Measurements from ENCODE around the gene LMF1. TPM values are rescaled to one million over a fixed set of nuclear protein-coding genes. Genes with fewer than 3 reads are reported as not detected.

LMF1 gene
- total and polyA plus RNA-seq, 2 of the 13 experiments (the other 11 are each of a cell fraction or from before 2014, with no cell fraction given), result 6.8 to 8.5 TPM

- in situ Hi-C loops (cut with HindIII; ENCODE audit: extremely low pct_ligation_motif_present, low pct_unique_long_range_greater_than_20kb), result no loop called here
- ChIA-PET CTCF (ENCODE audit: low intra/inter-chr PET ratio, low total read pairs) (no interaction called here), POLR2A (no interaction called here)
- no peaks in the 10 kb centered on the region for H3K36me3 ChIP-seq (replicated peaks in 1 of 2; ENCODE audit: control insufficient read depth in 1 of 2, insufficient read depth in 2 of 2, low read length in 2 of 2)
- no peak overlapping the region for H2AFZ ChIP-seq (ENCODE audit: low read length)
- no peak for TF ChIP-seq ZNF329 (CRISPR knock-in tag; IDR thresholded peaks at IDR 0.05; ENCODE audit: low read depth)
- no peak for TF ChIP-seq ETV6 (CRISPR knock-in tag; conservative IDR thresholded peaks at IDR 0.05)
- no peak for TF ChIP-seq KAT2B (IDR thresholded peaks at IDR 0.05; ENCODE audit: borderline replicate concordance, low read depth, low read length)
- TF ChIP-seq SRSF4 (IDR thresholded peaks at IDR 0.05; ENCODE audit: low read depth, low read length, poor library complexity, severe bottlenecking), result no peak
- no peak for TF ChIP-seq ZNF619 (CRISPR knock-in tag; IDR thresholded peaks at IDR 0.05)
- no peak for TF ChIP-seq PRDM4 (CRISPR knock-in tag; IDR thresholded peaks at IDR 0.05; ENCODE audit: borderline replicate concordance)
- no peak for TF ChIP-seq ATF3 (CRISPR knock-in tag; IDR thresholded peaks at IDR 0.05)
- no peak for TF ChIP-seq BCLAF1 (IDR thresholded peaks at IDR 0.05)
- TF ChIP-seq ZNF740 (CRISPR knock-in tag; IDR thresholded peaks at IDR 0.05), result no peak
- BruUV-seq (replicated peaks), result no TSS peak
- FAIRE-seq, result no peak
- DNase-seq (ENCODE audit: low spot score), result no peak
- H4K20me1 ChIP-seq (ENCODE audit: insufficient read depth, low read length), result peaks cover 4% of the 10 kb centered on the region; the same call in 1 of the 2 replicates
- H3K27me3 ChIP-seq (ENCODE audit: control insufficient read depth in 1 of 2, insufficient read depth in 2 of 2, low read length in 2 of 2), result peaks cover 34 to 90% of the 10 kb centered on the region in 2 experiments
- no peaks in the 10 kb centered on the region for H3K9me3 ChIP-seq (ENCODE audit: low read length)
- H3K9ac ChIP-seq (ENCODE audit: insufficient read depth, low read depth, low read length), result no peak overlapping the region
- intact Hi-C loops (cut with micrococcal nuclease; ENCODE audit: unreplicated experiment), result no loop called here
- no peak overlapping the region for H3K4me3 ChIP-seq (replicated peaks in 1 of 3; ENCODE audit: insufficient read depth in 1 of 3, low read depth in 2 of 3, low read length in 3 of 3)
- H3K27ac ChIP-seq (ENCODE audit: extremely low read length, insufficient read depth, low read length), result no peak overlapping the region
- ATAC-seq, result no peak
- no peaks in the 10 kb centered on the region for H3K79me2 ChIP-seq (ENCODE audit: insufficient read depth, low read length)
- WGBS (ENCODE audit: low lambda C conversion rate), result 18% methylated on average over 7 of the region's 11 CpGs
- H3K4me1 ChIP-seq (ENCODE audit: insufficient read depth, low read length), result no peaks in the 10 kb centered on the region
- no peak overlapping the region for H3K4me2 ChIP-seq (ENCODE audit: low read depth, low read length)
Measured at GRCh38 chr16:998615-999014, 27.8 kb upstream of the LMF1 start.

Measured in HepG2 (cell line).